Keratinocyte (primary cell): ENCODE measurements around the gene CDCA3. TPM values are rescaled to one million over a fixed set of nuclear protein-coding genes. Genes with fewer than 3 reads are reported as not detected.

Experiments
- DNase-seq: peaks from one replicate; pipeline ENCODE4 v3.0.0-alpha.2; 2011; ENCODE audit warnings: low read depth, missing footprints, low spot score
- FAIRE-seq: peaks from 2 replicates; lab custom pipeline; 2011; peaks lifted over from hg19 to GRCh38; lab: Jason Lieb, UNC
- H2AFZ ChIP-seq: 2 replicates; pipeline ENCODE4 v1.6.0; 2012; ENCODE audit warnings: low read length, control low read depth, inconsistent platforms; ENCODE audit not compliant: control insufficient read depth
- H3K27ac ChIP-seq: 2 replicates; pipeline ENCODE4 v1.5.1; 2011; ENCODE audit warnings: low read length; ENCODE audit not compliant: control insufficient read depth, insufficient read depth
- H3K27me3 ChIP-seq: 3 replicates; pipeline ENCODE4 v1.6.0; 2011; ENCODE audit warnings: low read length; ENCODE audit not compliant: control insufficient read depth, insufficient read depth; ENCODE audit errors: extremely low read depth
- H3K36me3 ChIP-seq, 2 experiments: 2 replicates in 1 of 2; 3 replicates in 1 of 2; pipeline ENCODE4 v1.5.1; 2011; ENCODE audit warnings: low read length in 2 of 2, mild to moderate bottlenecking in 1 of 2; ENCODE audit not compliant: control insufficient read depth in 2 of 2, insufficient read depth in 2 of 2; ENCODE audit errors: extremely low read depth in 1 of 2
- H3K4me1 ChIP-seq: 3 replicates; pipeline ENCODE4 v1.5.1; 2011; ENCODE audit warnings: low read length; ENCODE audit not compliant: control insufficient read depth, insufficient read depth; ENCODE audit errors: extremely low read depth
- H3K4me2 ChIP-seq: 3 replicates; pipeline ENCODE4 v1.6.0; 2011; ENCODE audit warnings: low read depth, low read length; ENCODE audit not compliant: control insufficient read depth, insufficient read depth; ENCODE audit errors: extremely low read depth
- H3K4me3 ChIP-seq, 3 experiments: fragments of 200-600 bp in 1 of 3; sonication (generic) in 1 of 3; 2 replicates in 2 of 3; 3 replicates in 1 of 3; pipeline ENCODE4 v1.5.1; 2011 to 2016; ENCODE audit warnings: low read length in 3 of 3, mild to moderate bottlenecking in 3 of 3, control low read depth in 2 of 3, inconsistent platforms in 1 of 3, low read depth in 1 of 3, mixed read lengths in 1 of 3, mixed run types in 1 of 3, moderate library complexity in 1 of 3; ENCODE audit not compliant: control insufficient read depth in 2 of 3, insufficient read depth in 2 of 3; ENCODE audit errors: extremely low read depth in 1 of 3
- H3K79me2 ChIP-seq: 2 replicates; pipeline ENCODE4 v1.6.0; 2012; ENCODE audit warnings: low read length; ENCODE audit not compliant: control insufficient read depth, insufficient read depth
- H3K9ac ChIP-seq: 3 replicates; pipeline ENCODE4 v1.6.0; 2011; ENCODE audit warnings: low read length; ENCODE audit not compliant: control insufficient read depth, insufficient read depth; ENCODE audit errors: extremely low read depth
- H3K9me1 ChIP-seq: 3 replicates; pipeline ENCODE4 v1.6.0; 2011; ENCODE audit warnings: low read length; ENCODE audit not compliant: control insufficient read depth, insufficient read depth; ENCODE audit errors: extremely low read depth
- H3K9me3 ChIP-seq: 2 replicates; pipeline ENCODE4 v1.5.1; 2012; ENCODE audit warnings: low read depth, low read length; ENCODE audit not compliant: control insufficient read depth
- H4K20me1 ChIP-seq: 3 replicates; pipeline ENCODE4 v1.6.0; 2011; ENCODE audit warnings: low read length; ENCODE audit not compliant: control insufficient read depth, insufficient read depth; ENCODE audit errors: extremely low read depth
- CTCF ChIP-seq, 3 experiments: IDR thresholded peaks in 1 of 3; conservative IDR thresholded peaks in 1 of 3; optimal IDR thresholded peaks in 1 of 3; 2 replicates in 2 of 3; 3 replicates in 1 of 3; pipeline versions ENCODE3 to v1.5.1; 2011; ENCODE audit warnings: low read length in 3 of 3, mild to moderate bottlenecking in 3 of 3, moderate library complexity in 2 of 3, control low read depth in 1 of 3, inconsistent platforms in 1 of 3; ENCODE audit not compliant: insufficient read depth in 2 of 3; ENCODE audit errors: extremely low read depth in 1 of 3
- EZH2 ChIP-seq: IDR thresholded peaks from one replicate; pipeline ENCODE4 v1.6.1; 2012; ENCODE audit warnings: inconsistent platforms, mild to moderate bottlenecking, low read length, moderate library complexity
- dilution Hi-C: fragments of 300-500 bp; cut with MboI; formaldehyde crosslinking; loops from one replicate; pipeline ENCODE4 v1.7.0; 2020; ENCODE audit warnings: low sequenced_read_pairs; ENCODE audit not compliant: extremely low pct_ligation_motif_present
- polyA plus RNA-seq, 5 experiments: library from polyadenylated mRNA; depleted of rRNA in 3 of 5; stranded (reverse) in 3 of 5; stranded (forward) in 1 of 5; unstranded in 1 of 5; fragments of >200 nt; gene quantifications; 1 replicate in 1 of 5; 2 replicates in 3 of 5; 3 replicates in 1 of 5; pipeline versions ENCODE4 v1.2.1 to v1.2.3, GENCODE V29; 2011 to 2012; ENCODE audit warnings: missing spikeins in 2 of 5, low read depth in 1 of 5, low replicate concordance in 1 of 5

Gene CDCA3
- polyA plus RNA-seq, 1 donor (not counting 4 experiments of a cell fraction or from before 2014, with no cell fraction given): 15.0 TPM

GRCh38 chr12:6863586-6864321, 12.7 kb upstream of the CDCA3 start:
- Histone ChIP-seq H3K9me1 (no peaks in the 10 kb centered on the region), H3K27ac (no peak overlapping the region), H3K4me3 (no peak overlapping the region), H3K27me3 (no peaks in the 10 kb centered on the region), H3K79me2 (peaks cover 14% of the 10 kb centered on the region), H4K20me1 (peaks cover 5% of the 10 kb centered on the region), H3K36me3 (peaks cover 42% of the 10 kb centered on the region in 2 experiments), H3K4me1 (peaks cover 14% of the 10 kb centered on the region), H2AFZ (no peak overlapping the region), H3K4me2 (no peak overlapping the region), H3K9ac (no peak overlapping the region), H3K9me3 (no peaks in the 10 kb centered on the region)
- no peak for FAIRE-seq
- TF ChIP-seq CTCF (optimal IDR thresholded peaks at IDR 0.05 in 1 of 3, IDR thresholded peaks at IDR 0.05 in 1 of 3, conservative IDR thresholded peaks at IDR 0.05 in 1 of 3; ENCODE audit: extremely low read depth in 1 of 3, insufficient read depth in 2 of 3, low read length in 3 of 3) (no peak), EZH2 (no peak)
- dilution Hi-C loops: no loop called here
- no peak for DNase-seq

- Histone ChIP-seq H4K20me1 (peaks cover under 1% of the 10 kb centered on the region), H3K27ac (no peak overlapping the region), H3K27me3 (no peaks in the 10 kb centered on the region), H3K36me3 (peaks cover 49 to 50% of the 10 kb centered on the region in 2 experiments), H2AFZ (no peak overlapping the region), H3K9me3 (no peaks in the 10 kb centered on the region), H3K9ac (no peak overlapping the region), H3K79me2 (peaks cover 7% of the 10 kb centered on the region), H3K4me1 (peaks cover 8% of the 10 kb centered on the region), H3K4me2 (no peak overlapping the region), H3K9me1 (no peaks in the 10 kb centered on the region), H3K4me3 (no peak overlapping the region)
- DNase-seq (no peak), FAIRE-seq (no peak)
- no peak for TF ChIP-seq EZH2
- TF ChIP-seq CTCF (optimal IDR thresholded peaks at IDR 0.05 in 1 of 3, IDR thresholded peaks at IDR 0.05 in 1 of 3, conservative IDR thresholded peaks at IDR 0.05 in 1 of 3; ENCODE audit: extremely low read depth in 1 of 3, insufficient read depth in 2 of 3, low read length in 3 of 3): no peak
- dilution Hi-C loops: no loop called here
These were observed 11.9 kb upstream of the CDCA3 start for GRCh38 chr12:6863033-6863432.
